H1 (cell line): ENCODE data around the gene DDX51. TPM values are rescaled to one million over a fixed set of nuclear protein-coding genes. Genes with fewer than 3 reads are reported as not detected.

Source experiments
- CTCF ChIA-PET: fragments of 300-600 bp; sonication (Branson Sonifier 250); formaldehyde crosslinking; loops from one replicate; lab custom pipeline; 2021; ENCODE audit not compliant: partially characterized antibody; lab: Charles Lee
- POLR2A ChIA-PET: fragments of 300-600 bp; sonication (Branson Sonifier 250); formaldehyde crosslinking; loops from one replicate; lab custom pipeline; 2021; ENCODE audit warnings: inconsistent platforms; ENCODE audit not compliant: partially characterized antibody; lab: Charles Lee
- DNase-seq, 2 experiments: peaks; one replicate each; pipeline versions ENCODE4 v3.0.0 to v3.0.0-alpha.2; 2010 to 2022; ENCODE audit warnings: low spot score in 2 of 2, low read depth in 1 of 2, mixed read lengths in 1 of 2
- FAIRE-seq: peaks from 2 replicates; lab custom pipeline; 2011; peaks lifted over from hg19 to GRCh38; lab: Jason Lieb, UNC
- H2AFZ ChIP-seq: 2 replicates; pipeline ENCODE4 v1.8.1; 2012; ENCODE audit warnings: low read length, inconsistent platforms
- H2AK5ac ChIP-seq: 2 replicates; pipeline ENCODE4 v1.6.1; 2013; ENCODE audit warnings: low read depth, low read length
- H2BK120ac ChIP-seq: replicated peaks from 2 replicates; pipeline ENCODE3; 2013; ENCODE audit warnings: low read depth, low read length, inconsistent platforms
- H2BK12ac ChIP-seq: 2 replicates; pipeline ENCODE4 v1.6.1; 2013; ENCODE audit warnings: low read depth, low read length
- H2BK15ac ChIP-seq: 2 replicates; pipeline ENCODE4 v1.6.1; 2013; ENCODE audit warnings: low read length
- H2BK20ac ChIP-seq: 2 replicates; pipeline ENCODE4 v1.6.1; 2013; ENCODE audit warnings: low read length
- H2BK5ac ChIP-seq: 2 replicates; pipeline ENCODE4 v1.6.1; 2013; ENCODE audit warnings: low read depth, low read length
- H3K14ac ChIP-seq: 2 replicates; pipeline ENCODE4 v1.6.1; 2013; ENCODE audit warnings: inconsistent platforms; ENCODE audit not compliant: insufficient read length
- H3K18ac ChIP-seq: 2 replicates; pipeline ENCODE4 v1.6.1; 2013; ENCODE audit warnings: low read length; ENCODE audit errors: extremely low read depth
- H3K23ac ChIP-seq: 2 replicates; pipeline ENCODE4 v1.6.1; 2013; ENCODE audit warnings: inconsistent platforms; ENCODE audit not compliant: insufficient read length
- H3K23me2 ChIP-seq: 2 replicates; pipeline ENCODE4 v1.6.1; 2013; ENCODE audit warnings: low read depth, low read length
- H3K27ac ChIP-seq: 2 replicates; pipeline ENCODE4 v1.6.1; 2011; ENCODE audit warnings: low read depth, low read length, inconsistent platforms
- H3K27me3 ChIP-seq, 4 experiments: replicated peaks in 1 of 4; 1 replicate in 1 of 4; 2 replicates in 3 of 4; pipeline versions ENCODE4 v1.6.1 to v1.8.1; 2011 to 2013; ENCODE audit warnings: low read length in 3 of 4, mild to moderate bottlenecking in 3 of 4, inconsistent platforms in 2 of 4, mixed read lengths in 2 of 4, moderate library complexity in 1 of 4; ENCODE audit not compliant: control insufficient read depth in 3 of 4, insufficient read depth in 3 of 4; ENCODE audit errors: extremely low read depth in 1 of 4
- H3K36me3 ChIP-seq, 4 experiments: 2 replicates each; pipeline versions ENCODE4 v1.6.1 to v1.8.1; 2011 to 2013; ENCODE audit warnings: mild to moderate bottlenecking in 4 of 4, low read length in 3 of 4, moderate library complexity in 2 of 4, control low read depth in 1 of 4, inconsistent platforms in 1 of 4; ENCODE audit not compliant: insufficient read depth in 4 of 4, control insufficient read depth in 2 of 4
- H3K4ac ChIP-seq: replicated peaks from 2 replicates; pipeline ENCODE3; 2013; ENCODE audit warnings: low read length, low read depth, mixed read lengths, inconsistent platforms; ENCODE audit not compliant: insufficient read length
- H3K4me1 ChIP-seq, 4 experiments: replicated peaks in 1 of 4; 1 replicate in 1 of 4; 2 replicates in 3 of 4; pipeline versions ENCODE4 v1.6.1 to v1.8.1; 2011 to 2013; ENCODE audit warnings: low read length in 3 of 4, inconsistent platforms in 2 of 4, mixed read lengths in 1 of 4; ENCODE audit not compliant: insufficient read depth in 4 of 4, control insufficient read depth in 3 of 4
- H3K4me2 ChIP-seq, 2 experiments: 2 replicates each; pipeline versions ENCODE4 v1.6.1 to v1.8.1; 2011 to 2013; ENCODE audit warnings: low read depth in 2 of 2, low read length in 2 of 2, control low read depth in 1 of 2, inconsistent platforms in 1 of 2, mild to moderate bottlenecking in 1 of 2; ENCODE audit not compliant: insufficient read depth in 1 of 2
- H3K4me3 ChIP-seq, 4 experiments: fragments of 200-600, 300-600 bp in 1 of 4; sonication (generic), shearing (Covaris generic), sonication (Bioruptor Twin) in 1 of 4; 2 replicates each; pipeline versions ENCODE4 v1.5.1 to v1.8.1; 2011 to 2016; ENCODE audit warnings: low read length in 4 of 4, low read depth in 3 of 4, control low read depth in 2 of 4, inconsistent platforms in 2 of 4, mild to moderate bottlenecking in 2 of 4, mixed read lengths in 1 of 4, moderate library complexity in 1 of 4; ENCODE audit not compliant: insufficient read depth in 2 of 4; ENCODE audit errors: extremely low read depth in 1 of 4
- H3K56ac ChIP-seq: replicated peaks from 2 replicates; pipeline ENCODE3; 2013; ENCODE audit warnings: low read depth, mild to moderate bottlenecking, mixed read lengths, low read length, inconsistent platforms; ENCODE audit not compliant: insufficient read length
- H3K79me1 ChIP-seq: 2 replicates; pipeline ENCODE4 v1.6.1; 2013; ENCODE audit warnings: low read depth, low read length, control low read depth
- H3K79me2 ChIP-seq, 2 experiments: 2 replicates each; pipeline versions ENCODE4 v1.6.1 to v1.8.1; 2012 to 2013; ENCODE audit warnings: low read length in 2 of 2, mild to moderate bottlenecking in 2 of 2, inconsistent platforms in 1 of 2; ENCODE audit not compliant: insufficient read depth in 2 of 2, control insufficient read depth in 1 of 2
- H3K9ac ChIP-seq, 4 experiments: replicated peaks in 1 of 4; 1 replicate in 1 of 4; 2 replicates in 3 of 4; pipeline versions ENCODE4 v1.6.1 to v1.8.1; 2011 to 2013; ENCODE audit warnings: low read depth in 3 of 4, low read length in 3 of 4, control low read depth in 2 of 4, mild to moderate bottlenecking in 2 of 4, moderate library complexity in 2 of 4, inconsistent platforms in 1 of 4; ENCODE audit errors: extremely low read depth in 1 of 4
- H3K9me3 ChIP-seq, 2 experiments: 2 replicates each; pipeline versions ENCODE4 v1.6.1 to v1.8.1; 2012 to 2013; ENCODE audit warnings: mild to moderate bottlenecking in 2 of 2, moderate library complexity in 2 of 2, control low read depth in 1 of 2, inconsistent platforms in 1 of 2, low read depth in 1 of 2, low read length in 1 of 2, mixed read lengths in 1 of 2; ENCODE audit not compliant: insufficient read depth in 2 of 2
- H4K20me1 ChIP-seq, 2 experiments: replicated peaks in 1 of 2; 2 replicates each; pipeline versions ENCODE3 to v1.8.1; 2011 to 2013; ENCODE audit warnings: inconsistent platforms in 2 of 2, low read length in 2 of 2, mild to moderate bottlenecking in 1 of 2; ENCODE audit not compliant: insufficient read depth in 2 of 2, control insufficient read depth in 1 of 2
- H4K5ac ChIP-seq: 2 replicates; pipeline ENCODE4 v1.6.1; 2013; ENCODE audit warnings: low read length, low read depth, mixed read lengths, inconsistent platforms; ENCODE audit not compliant: insufficient read length
- H4K8ac ChIP-seq: 2 replicates; pipeline ENCODE4 v1.8.0; 2013; ENCODE audit warnings: mild to moderate bottlenecking, moderate library complexity, low read length, inconsistent platforms; ENCODE audit not compliant: insufficient read depth; ENCODE audit errors: extremely low read depth
- H4K91ac ChIP-seq: replicated peaks from 2 replicates; pipeline ENCODE3; 2013; ENCODE audit warnings: low read length, mixed read lengths, inconsistent platforms; ENCODE audit not compliant: insufficient read length
- ASH2L ChIP-seq: fragments of 200-600, 300-600 bp; sonication (generic); IDR thresholded peaks from one replicate; pipeline ENCODE4 v1.7.1; 2017; ENCODE audit warnings: low read length
- BCL11A ChIP-seq, 2 experiments: IDR thresholded peaks; one replicate each; pipeline ENCODE4 v1.6.1; 2011; ENCODE audit warnings: low read depth in 2 of 2, low read length in 2 of 2, mild to moderate bottlenecking in 2 of 2
- CBX8 ChIP-seq: fragments of 300-800, 300-1000 bp; sonication (generic); IDR thresholded peaks from 2 replicates; pipeline ENCODE4 v1.7.1; 2016; ENCODE audit warnings: low read depth, low read length, borderline replicate concordance
- CHD1 ChIP-seq: IDR thresholded peaks from 2 replicates; pipeline ENCODE4 v1.6.1; 2012; ENCODE audit warnings: low read depth, low read length, improper control_type of control experiment
- EGR1 ChIP-seq: IDR thresholded peaks from 2 replicates; pipeline ENCODE4 v1.6.1; 2011; ENCODE audit warnings: low read depth, low read length, borderline replicate concordance
- EP300 ChIP-seq, 2 experiments: IDR thresholded peaks; 1 replicate in 1 of 2; 2 replicates in 1 of 2; pipeline ENCODE4 v1.6.1; 2011 to 2012; ENCODE audit warnings: low read depth in 2 of 2, low read length in 2 of 2, mild to moderate bottlenecking in 2 of 2, borderline replicate concordance in 1 of 2, inconsistent platforms in 1 of 2, moderate library complexity in 1 of 2
- FOSL1 ChIP-seq: IDR thresholded peaks from 2 replicates; pipeline ENCODE4 v1.6.1; 2011; ENCODE audit warnings: mild to moderate bottlenecking, low read depth, low read length, moderate library complexity; ENCODE audit not compliant: insufficient read depth
- GTF2F1 ChIP-seq: IDR thresholded peaks from 2 replicates; pipeline ENCODE4 v1.6.1; 2012; ENCODE audit warnings: low read depth, low read length, improper control_type of control experiment, borderline replicate concordance
- MAFK ChIP-seq: IDR thresholded peaks from 2 replicates; pipeline ENCODE4 v1.6.1; 2012; ENCODE audit warnings: low read depth, mild to moderate bottlenecking, improper control_type of control experiment, low read length
- RFX5 ChIP-seq: IDR thresholded peaks from 2 replicates; pipeline ENCODE4 v1.6.1; 2011; ENCODE audit warnings: low read depth, low read length, improper control_type of control experiment, borderline replicate concordance
- SAP30 ChIP-seq: fragments of 300-600 bp; sonication (generic); IDR thresholded peaks from 2 replicates; pipeline ENCODE4 v1.7.1; 2012; ENCODE audit warnings: low read length, moderate library complexity, mild to moderate bottlenecking, inconsistent platforms; ENCODE audit not compliant: insufficient read depth, insufficient replicate concordance
- SP1 ChIP-seq: IDR thresholded peaks from 2 replicates; pipeline ENCODE4 v1.6.1; 2011; ENCODE audit warnings: low read depth, low read length
- WGBS, 2 experiments: shearing (Covaris generic) in 1 of 2; methylation state at CpG; one replicate each; pipeline versions ENCODE4 v1.1.6 to v1.1.7; 2013 to 2015; ENCODE audit warnings: low lambda C conversion rate in 2 of 2, mixed read lengths in 2 of 2, inconsistent platforms in 1 of 2, low coverage in 1 of 2, missing lambda C conversion rate in 1 of 2; ENCODE audit not compliant: insufficient replicate concordance in 2 of 2, insufficient coverage in 1 of 2, insufficient read length in 1 of 2; ENCODE audit errors: extremely low coverage in 1 of 2, missing lambda C conversion rate in 1 of 2; 5-methylcytosine and 5-hydroxymethylcytosine counted together
- polyA plus RNA-seq, 7 experiments: library from polyadenylated mRNA; depleted of rRNA in 3 of 7; stranded (reverse) in 5 of 7; unstranded in 2 of 7; fragments of >200 nt in 5 of 7; fragments of 200-250 nt in 2 of 7; gene quantifications; 1 replicate in 5 of 7; 2 replicates in 1 of 7; 4 replicates in 1 of 7; pipeline versions ENCODE4 v1.2.1 to v1.2.3, GENCODE V29; 2011 to 2013; ENCODE audit warnings: missing spikeins in 2 of 7, mixed read lengths in 2 of 7
- total RNA-seq: library from RNA; stranded (reverse); fragmentation: NEBNext Ultra II Directional; extraction: Animal tissue kit (Norgen Biotek cat#: 25700); gene quantifications from 2 replicates; pipeline ENCODE4 v1.2.1, GENCODE V29; 2021

DDX51 gene
- total and polyA plus RNA-seq, 2 of the 8 experiments (the other 6 are each of a cell fraction or from before 2014, with no cell fraction given) = 11.2 to 24.4 TPM

- no peak overlapping the region for H2BK20ac ChIP-seq
These were observed 22.8 kb downstream of the DDX51 start for GRCh38 chr12:132121283-132121682.

More at GRCh38 chr12:132121283-132121682, 22.8 kb downstream of the DDX51 start:
- Histone ChIP-seq H3K27me3 (no peaks in the 10 kb centered on the region), H2BK120ac (no peak overlapping the region), H3K4me1 (no peaks in the 10 kb centered on the region; a peak in 2 of 7 replicates), H2BK12ac (no peak overlapping the region), H2BK15ac (no peak overlapping the region), H3K9ac (no peak overlapping the region), H3K14ac (no peak overlapping the region), H3K79me2 (no peaks in the 10 kb centered on the region), H3K27ac (no peak overlapping the region), H2AFZ (no peak overlapping the region), H3K23ac (no peak overlapping the region), H4K5ac (no peak overlapping the region), H3K23me2 (peaks cover 5% of the 10 kb centered on the region; the same call in 1 of the 2 replicates), H3K4ac (no peak overlapping the region), H2AK5ac (no peak overlapping the region), H4K91ac (no peak overlapping the region), H4K8ac (no peak overlapping the region), H3K9me3 (no peaks in the 10 kb centered on the region; a peak in 1 of 4 replicates), H3K4me2 (no peak overlapping the region), H3K36me3 (peaks cover 2 to 22% (median 15%) of the 10 kb centered on the region in 4 experiments; a peak in 6 of 8 replicates), H3K4me3 (no peak overlapping the region), H2BK5ac (no peak overlapping the region), H3K56ac (no peak overlapping the region), H3K18ac (no peak overlapping the region), H3K79me1 (no peaks in the 10 kb centered on the region), H4K20me1 (peaks cover 0 to 6% of the 10 kb centered on the region in 2 experiments)
- ChIA-PET POLR2A (no interaction called here), CTCF (no interaction called here)
- no peak for FAIRE-seq
- WGBS, 2 experiments = 97% methylated on average over 14 of the region's 14 CpGs; no CpG with 5 or more reads in 1 of the 2 experiments
- no peak for DNase-seq
- TF ChIP-seq GTF2F1 (no peak), SP1 (no peak), ASH2L (no peak), RFX5 (no peak), MAFK (no peak), EP300 (IDR thresholded peaks at IDR 0.05; ENCODE audit: borderline replicate concordance in 1 of 2, low read depth in 2 of 2, low read length in 2 of 2) (no peak), BCL11A (IDR thresholded peaks at IDR 0.05; ENCODE audit: low read depth in 2 of 2, low read length in 2 of 2) (no peak), EGR1 (no peak), SAP30 (no peak), CBX8 (no peak), FOSL1 (no peak), CHD1 (no peak)
